CD4-positive, alpha-beta memory T cell (primary cell): ENCODE data around the gene RBM20. TPM values are rescaled to one million over a fixed set of nuclear protein-coding genes. Genes with fewer than 3 reads are reported as not detected.
"Not testable (repeated sequence)": the region's sequence is repeated elsewhere in the genome, so short reads cannot be mapped to it uniquely, and the experiment has no call there.

Source experiments
- CTCF ChIA-PET: fragments of 350-600 bp; sonication (Branson Sonifier 250); formaldehyde crosslinking; loops from one replicate; lab custom pipeline; 2021; ENCODE audit warnings: inconsistent platforms; ENCODE audit not compliant: partially characterized antibody; lab: Charles Lee
- POLR2A ChIA-PET: fragments of 350-600 bp; sonication (Branson Sonifier 250); formaldehyde crosslinking; loops from one replicate; lab custom pipeline; 2021; ENCODE audit not compliant: partially characterized antibody; lab: Charles Lee
- DNase-seq, 5 donors: peaks; one replicate each; pipeline versions ENCODE4 v3.0.0 to v3.0.0-alpha.2; 2020 to 2022; ENCODE audit warnings: mixed read lengths in 1 of 5
- H3K27ac ChIP-seq: one replicate; pipeline ENCODE4 v1.7.0; 2013; ENCODE audit warnings: low read depth, low read length
- H3K27me3 ChIP-seq: 2 replicates; pipeline ENCODE4 v1.7.0; 2013; ENCODE audit warnings: mild to moderate bottlenecking, low read length, moderate library complexity; ENCODE audit not compliant: insufficient read depth
- H3K36me3 ChIP-seq: 2 replicates; pipeline ENCODE4 v1.7.0; 2013; ENCODE audit warnings: mild to moderate bottlenecking, low read length, moderate library complexity; ENCODE audit not compliant: insufficient read depth
- H3K4me1 ChIP-seq: 2 replicates; pipeline ENCODE4 v1.7.0; 2013; ENCODE audit warnings: mild to moderate bottlenecking, low read length, moderate library complexity; ENCODE audit not compliant: insufficient read depth
- H3K4me3 ChIP-seq, 2 donors: one replicate each; pipeline ENCODE4 v1.7.0; 2013; ENCODE audit warnings: low read length in 2 of 2, mild to moderate bottlenecking in 1 of 2
- H3K9me3 ChIP-seq, 2 donors: one replicate each; pipeline ENCODE4 v1.7.0; 2013; ENCODE audit warnings: low read length in 2 of 2, control low read depth in 1 of 2; ENCODE audit not compliant: control insufficient read depth in 1 of 2
- H3K27ac Mint-ChIP-seq, 7 donors: one replicate each; pipeline ENCODE4 v1.8.0; 2020 to 2021; ENCODE audit warnings: mixed read lengths in 7 of 7, mild to moderate bottlenecking in 6 of 7, inconsistent platforms in 3 of 7, moderate library complexity in 3 of 7
- H3K27me3 Mint-ChIP-seq, 2 donors: one replicate each; pipeline ENCODE4 v1.8.0; 2020 to 2021; ENCODE audit warnings: mixed read lengths in 2 of 2
- H3K36me3 Mint-ChIP-seq, 2 donors: one replicate each; pipeline ENCODE4 v1.8.0; 2020 to 2021; ENCODE audit warnings: mixed read lengths in 2 of 2, inconsistent platforms in 1 of 2, mild to moderate bottlenecking in 1 of 2
- H3K4me1 Mint-ChIP-seq, 4 donors: one replicate each; pipeline ENCODE4 v1.8.0; 2020 to 2021; ENCODE audit warnings: mixed read lengths in 4 of 4, mild to moderate bottlenecking in 1 of 4
- H3K4me3 Mint-ChIP-seq, 8 donors: one replicate each; pipeline ENCODE4 v1.8.0; 2020 to 2021; ENCODE audit warnings: mixed read lengths in 8 of 8, mild to moderate bottlenecking in 7 of 8, moderate library complexity in 6 of 8, inconsistent platforms in 3 of 8
- H3K9me3 Mint-ChIP-seq, 8 donors: one replicate each; pipeline ENCODE4 v1.8.0; 2020 to 2021; ENCODE audit warnings: mixed read lengths in 8 of 8, mild to moderate bottlenecking in 5 of 8, inconsistent platforms in 3 of 8, moderate library complexity in 1 of 8
- intact Hi-C: fragments of 100-400 bp; cut with micrococcal nuclease; formaldehyde crosslinking; loops from one replicate; pipeline ENCODE4 v1.15.1; 2023
- polyA plus RNA-seq, 2 donors: library from polyadenylated mRNA; unstranded; fragments of 300-500 nt; fragmentation: Illumina TruSeq; gene quantifications; one replicate each; pipeline ENCODE4 v1.2.3, GENCODE V29; 2021
- total RNA-seq, 2 experiments: library from RNA; stranded (reverse); gene quantifications; one replicate each; pipeline ENCODE4 v1.2.3, GENCODE V29; 2021

Gene RBM20
- total and polyA plus RNA-seq, 4 experiments from 2014 or later = 0.03 TPM; not detected in 3

- ChIA-PET CTCF (interaction anchor here (1.2 kb wide), 1 partner anchor 54 kb away, joined by 4 read pairs; no protein-coding TSS in a partner anchor), POLR2A (no interaction called here)
- Histone ChIP-seq H3K27me3 (no peaks in the 10 kb centered on the region), H3K4me3 (no peak overlapping the region), H3K9me3 (no peaks in the 10 kb centered on the region), H3K27ac (no peak overlapping the region), H3K4me1 (peaks cover 38% of the 10 kb centered on the region), H3K36me3 (no peaks in the 10 kb centered on the region)
- Mint-ChIP-seq H3K4me3 (peak overlapping the region in 3 of 8 donors; percentile 6 to 44 (median 15)), H3K36me3 (no peaks in the 10 kb centered on the region), H3K4me1 (peaks cover 33 to 47% (median 38%) of the 10 kb centered on the region in 4 donors), H3K9me3 (no peaks in the 10 kb centered on the region), H3K27ac (peak overlapping the region in 5 of 7 donors; percentile 68 to 78 (median 77)), H3K27me3 (no peaks in the 10 kb centered on the region)
- no peak for DNase-seq
- intact Hi-C loops = no loop called here
These were observed 81.9 kb downstream of the RBM20 start for GRCh38 chr10:110725801-110726630.

- H3K9me3 ChIP-seq, H3K27me3 Mint-ChIP-seq, H3K27ac Mint-ChIP-seq, DNase-seq, CTCF ChIA-PET, H3K9me3 Mint-ChIP-seq, H3K36me3 ChIP-seq, POLR2A ChIA-PET, H3K27ac ChIP-seq, intact Hi-C loops, H3K4me3 ChIP-seq, H3K27me3 ChIP-seq, H3K36me3 Mint-ChIP-seq: not testable (repeated sequence)
- Mint-ChIP-seq H3K4me3 (peak overlapping the region in 1 of 8 donors; percentile 43), H3K4me1 (peaks cover 28 to 36% (median 34%) of the 10 kb centered on the region in 4 donors)
- peaks cover 33% of the 10 kb centered on the region for H3K4me1 ChIP-seq
These were observed 83.6 kb downstream of the RBM20 start for GRCh38 chr10:110727785-110728184.

GRCh38 chr10:110730345-110731050 is 86.4 kb downstream of the RBM20 start:
- Mint-ChIP-seq H3K27me3 (peaks cover 4 to 14% of the 10 kb centered on the region in 2 donors), H3K9me3 (no peaks in the 10 kb centered on the region), H3K36me3 (no peaks in the 10 kb centered on the region), H3K4me3 (no peak overlapping the region), H3K27ac (no peak overlapping the region), H3K4me1 (peaks cover 14 to 24% (median 19%) of the 10 kb centered on the region in 4 donors)
- intact Hi-C loops = no loop called here
- H3K27ac ChIP-seq = no peak overlapping the region
- ChIA-PET CTCF (interaction anchor here (0.9 to 1.3 kb wide), 3 partner anchors 9 to 58 kb away, joined by 3 to 4 read pairs (median 3); no protein-coding TSS in a partner anchor), POLR2A (no interaction called here)
- peaks cover 8% of the 10 kb centered on the region for H3K27me3 ChIP-seq
- H3K4me1 ChIP-seq = peaks cover 20% of the 10 kb centered on the region
- H3K36me3 ChIP-seq = no peaks in the 10 kb centered on the region
- no peaks in the 10 kb centered on the region for H3K9me3 ChIP-seq
- no peak for DNase-seq
- no peak overlapping the region for H3K4me3 ChIP-seq

- Histone ChIP-seq H3K4me3 (no peak overlapping the region), H3K9me3 (no peaks in the 10 kb centered on the region), H3K36me3 (no peaks in the 10 kb centered on the region), H3K4me1 (peaks cover 12% of the 10 kb centered on the region), H3K27me3 (peaks cover 8% of the 10 kb centered on the region), H3K27ac (no peak overlapping the region)
- ChIA-PET CTCF (interaction anchor here (1.1 to 1.3 kb wide), 2 partner anchors 10 to 123 kb away, joined by 3 to 5 read pairs; no protein-coding TSS in a partner anchor), POLR2A (interaction anchor here (0.8 kb wide), 1 partner anchor 69 kb away, joined by 3 read pairs; no protein-coding TSS in a partner anchor)
- H3K4me3 Mint-ChIP-seq = peak overlapping the region; percentile 55 to 74 (median 66)
- peaks cover 7 to 20% of the 10 kb centered on the region in 2 donors for H3K27me3 Mint-ChIP-seq
- H3K36me3 Mint-ChIP-seq = no peaks in the 10 kb centered on the region
- no peak for DNase-seq
- intact Hi-C loops = no loop called here
- peak overlapping the region in 2 of 7 donors; percentile 43 to 48 for H3K27ac Mint-ChIP-seq
- no peaks in the 10 kb centered on the region for H3K9me3 Mint-ChIP-seq
- peaks cover 8 to 15% (median 12%) of the 10 kb centered on the region in 4 donors for H3K4me1 Mint-ChIP-seq
These were observed 89.2 kb downstream of the RBM20 start for GRCh38 chr10:110733218-110733952.

- Histone ChIP-seq H3K4me3 (no peak overlapping the region), H3K4me1 (peaks cover 25% of the 10 kb centered on the region), H3K27ac (no peak overlapping the region), H3K9me3 (no peaks in the 10 kb centered on the region), H3K27me3 (peaks cover 8% of the 10 kb centered on the region), H3K36me3 (no peaks in the 10 kb centered on the region)
- Mint-ChIP-seq H3K9me3 (no peaks in the 10 kb centered on the region), H3K27ac (no peak overlapping the region), H3K27me3 (peaks cover 7 to 20% of the 10 kb centered on the region in 2 donors), H3K36me3 (no peaks in the 10 kb centered on the region), H3K4me1 (peaks cover 16 to 30% (median 22%) of the 10 kb centered on the region in 4 donors), H3K4me3 (no peak overlapping the region)
- intact Hi-C loops = no loop called here
- ChIA-PET CTCF (no interaction called here), POLR2A (no interaction called here)
- DNase-seq = no peak
These were observed 91.5 kb downstream of the RBM20 start for GRCh38 chr10:110735620-110736027.

GRCh38 chr10:110737886-110738634 is 93.9 kb downstream of the RBM20 start:
- ChIA-PET POLR2A (no interaction called here), CTCF (interaction anchor here (0.6 kb wide), 1 partner anchor 19 kb away, joined by 3 read pairs; no protein-coding TSS in a partner anchor)
- H3K9me3 ChIP-seq = no peaks in the 10 kb centered on the region
- H3K4me3 ChIP-seq = no peak overlapping the region
- Mint-ChIP-seq H3K4me1 (peaks cover 35 to 48% (median 42%) of the 10 kb centered on the region in 4 donors), H3K27ac (peak overlapping the region in 2 of 7 donors; percentile 11 to 54), H3K4me3 (no peak overlapping the region), H3K27me3 (peaks cover 7 to 15% of the 10 kb centered on the region in 2 donors), H3K36me3 (no peaks in the 10 kb centered on the region), H3K9me3 (no peaks in the 10 kb centered on the region)
- intact Hi-C loops = no loop called here
- no peak overlapping the region for H3K27ac ChIP-seq
- H3K36me3 ChIP-seq = no peaks in the 10 kb centered on the region
- H3K4me1 ChIP-seq = peaks cover 44% of the 10 kb centered on the region
- peaks cover 5% of the 10 kb centered on the region for H3K27me3 ChIP-seq
- no peak for DNase-seq
